ENCODE results near the gene GRIFIN.

- no peak for TF ChIP-seq POLR2A (IDR thresholded peaks at IDR 0.05)
- no peak for TF ChIP-seq CTCF (IDR thresholded peaks at IDR 0.05)
- no peak for TF ChIP-seq POLR2AphosphoS5 (IDR thresholded peaks at IDR 0.05)
Observed at GRCh38 chr7:2520131-2520760, 44.0 kb upstream of the GRIFIN start.

All from sigmoid colon (tissue), 4 donors.